ENCODE results near the gene DCLK1. TPM values are rescaled to one million over a fixed set of nuclear protein-coding genes. Genes with fewer than 3 reads are reported as not detected.

The DCLK1 gene
- total RNA-seq, 3 donors from 2014 or later (not counting 1 experiment from before 2014, with no cell fraction given) = not detected

DNA sequence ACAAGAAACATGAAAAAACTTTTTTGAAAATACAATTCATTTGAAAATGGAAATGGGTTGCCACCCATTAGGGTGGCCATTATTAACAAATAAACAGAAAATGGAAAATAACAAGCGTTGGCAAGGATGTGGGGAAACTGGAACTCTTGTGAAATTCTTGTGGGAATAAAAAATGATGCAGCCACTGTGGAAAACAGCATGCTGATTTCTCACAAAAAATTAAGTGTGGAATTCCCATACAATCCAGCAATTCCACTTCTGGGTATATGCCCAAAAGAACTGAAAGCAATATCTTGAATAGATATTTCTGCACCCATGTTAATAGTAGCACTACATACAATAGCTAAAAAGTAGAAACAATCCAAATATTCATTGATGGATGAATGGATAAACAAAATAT is 165.2 kb downstream of the DCLK1 start:
- H3K4me1 ChIP-seq (ENCODE audit: control insufficient read depth, insufficient read depth, low read length) = no peaks in the 10 kb centered on the region
- TF ChIP-seq, protein P1, sequence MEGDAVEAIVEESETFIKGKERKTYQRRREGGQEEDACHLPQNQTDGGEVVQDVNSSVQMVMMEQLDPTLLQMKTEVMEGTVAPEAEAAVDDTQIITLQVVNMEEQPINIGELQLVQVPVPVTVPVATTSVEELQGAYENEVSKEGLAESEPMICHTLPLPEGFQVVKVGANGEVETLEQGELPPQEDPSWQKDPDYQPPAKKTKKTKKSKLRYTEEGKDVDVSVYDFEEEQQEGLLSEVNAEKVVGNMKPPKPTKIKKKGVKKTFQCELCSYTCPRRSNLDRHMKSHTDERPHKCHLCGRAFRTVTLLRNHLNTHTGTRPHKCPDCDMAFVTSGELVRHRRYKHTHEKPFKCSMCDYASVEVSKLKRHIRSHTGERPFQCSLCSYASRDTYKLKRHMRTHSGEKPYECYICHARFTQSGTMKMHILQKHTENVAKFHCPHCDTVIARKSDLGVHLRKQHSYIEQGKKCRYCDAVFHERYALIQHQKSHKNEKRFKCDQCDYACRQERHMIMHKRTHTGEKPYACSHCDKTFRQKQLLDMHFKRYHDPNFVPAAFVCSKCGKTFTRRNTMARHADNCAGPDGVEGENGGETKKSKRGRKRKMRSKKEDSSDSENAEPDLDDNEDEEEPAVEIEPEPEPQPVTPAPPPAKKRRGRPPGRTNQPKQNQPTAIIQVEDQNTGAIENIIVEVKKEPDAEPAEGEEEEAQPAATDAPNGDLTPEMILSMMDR (IDR thresholded peaks at IDR 0.05) = no peak
- H3K9me3 ChIP-seq (ENCODE audit: control insufficient read depth, insufficient read depth, low read length) = no peaks in the 10 kb centered on the region
- H3K36me3 ChIP-seq (ENCODE audit: control insufficient read depth, insufficient read depth, low read length) = no peaks in the 10 kb centered on the region
- no peak for DNase-seq
- Mint-ChIP-seq H3K27ac (no peak overlapping the region), H3K4me3 (no peak overlapping the region), H3K4me1 (no peaks in the 10 kb centered on the region), H3K27me3 (ENCODE audit: low read depth in 2 of 2) (no peaks in the 10 kb centered on the region), H3K36me3 (peaks cover 7% of the 10 kb centered on the region), H3K9me3 (peaks cover 0 to 6% of the 10 kb centered on the region in 2 donors)
- no peak for ATAC-seq
- no peak overlapping the region for H3K4me3 ChIP-seq (ENCODE audit: low read length)
- intact Hi-C loops (cut with micrococcal nuclease) = no loop called here
- 75% methylated on average over 1 of the region's 1 CpG for WGBS (ENCODE audit: insufficient coverage)
- H3K27me3 ChIP-seq (ENCODE audit: control insufficient read depth, insufficient read depth, low read length) = no peaks in the 10 kb centered on the region
- H3K27ac ChIP-seq (ENCODE audit: low read length) = no peak overlapping the region

DNA sequence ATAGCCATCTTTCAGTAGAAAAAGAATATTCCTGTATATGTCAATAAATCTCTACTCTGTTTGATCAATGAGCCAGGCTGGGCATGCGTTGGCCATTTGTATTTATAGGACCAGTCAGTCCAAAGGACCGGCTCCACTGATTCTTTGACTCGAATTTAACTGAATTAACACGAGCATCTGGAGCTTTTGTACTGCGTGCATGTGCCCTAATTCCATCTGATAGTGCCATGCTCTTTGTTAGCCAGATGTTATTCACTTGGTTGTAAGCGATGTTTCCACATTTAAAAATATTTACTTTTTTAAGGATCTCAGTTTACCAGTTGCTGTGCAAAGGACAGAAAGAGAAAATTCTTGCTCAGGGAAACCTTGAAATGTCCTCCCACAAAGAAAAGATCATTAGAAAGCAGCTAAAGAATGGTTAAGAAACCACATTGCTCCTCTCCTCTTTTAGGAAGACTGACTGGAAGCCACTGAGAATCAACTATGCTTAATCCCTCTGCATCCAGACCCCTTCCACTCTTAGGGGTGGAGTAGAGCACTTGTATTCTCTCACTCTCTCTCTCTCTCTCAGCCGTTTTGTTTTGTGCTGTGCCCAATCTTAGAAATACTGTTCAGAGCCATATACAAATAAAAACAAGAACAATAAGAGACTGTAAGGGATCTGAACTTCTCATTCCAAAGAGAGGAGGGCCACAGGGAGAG is 165.8 kb downstream of the DCLK1 start:
- Mint-ChIP-seq H3K27me3 (ENCODE audit: low read depth in 2 of 2) (no peaks in the 10 kb centered on the region), H3K4me3 (no peak overlapping the region), H3K9me3 (peaks cover 0 to 6% of the 10 kb centered on the region in 2 donors), H3K36me3 (peaks cover 7% of the 10 kb centered on the region), H3K27ac (no peak overlapping the region), H3K4me1 (no peaks in the 10 kb centered on the region)
- whole genome bisulfite sequencing (ENCODE audit: insufficient coverage) = 87% methylated on average over 6 of the region's 7 CpGs
- intact Hi-C loops (cut with micrococcal nuclease) = no loop called here
- Histone ChIP-seq H3K27me3 (ENCODE audit: control insufficient read depth, insufficient read depth, low read length) (no peaks in the 10 kb centered on the region), H3K4me3 (ENCODE audit: low read length) (no peak overlapping the region), H3K27ac (ENCODE audit: low read length) (no peak overlapping the region), H3K4me1 (ENCODE audit: control insufficient read depth, insufficient read depth, low read length) (no peaks in the 10 kb centered on the region), H3K9me3 (ENCODE audit: control insufficient read depth, insufficient read depth, low read length) (no peaks in the 10 kb centered on the region), H3K36me3 (ENCODE audit: control insufficient read depth, insufficient read depth, low read length) (no peaks in the 10 kb centered on the region)
- DNase-seq (no peak), ATAC-seq (no peak)
- TF ChIP-seq, protein P1 (IDR thresholded peaks at IDR 0.05) = no peak

DNA sequence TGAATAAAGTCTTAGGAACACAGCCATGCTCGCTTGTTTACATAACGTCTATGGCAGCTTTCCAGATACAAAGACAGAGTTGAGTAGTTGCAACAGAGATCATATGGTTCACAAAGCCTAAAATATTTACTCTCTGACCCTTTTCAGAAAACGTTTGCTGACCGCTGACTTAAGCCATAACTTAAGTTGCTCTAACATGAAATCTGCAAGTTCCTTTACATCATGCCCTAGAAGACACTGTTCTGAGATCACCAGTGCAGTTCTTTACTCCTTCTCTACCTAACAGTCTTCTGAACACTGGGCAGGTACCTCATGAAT is 166.4 kb downstream of the DCLK1 start:
- Histone ChIP-seq H3K27ac (ENCODE audit: low read length) (no peak overlapping the region), H3K4me3 (ENCODE audit: low read length) (no peak overlapping the region), H3K9me3 (ENCODE audit: control insufficient read depth, insufficient read depth, low read length) (no peaks in the 10 kb centered on the region), H3K27me3 (ENCODE audit: control insufficient read depth, insufficient read depth, low read length) (no peaks in the 10 kb centered on the region), H3K36me3 (ENCODE audit: control insufficient read depth, insufficient read depth, low read length) (no peaks in the 10 kb centered on the region), H3K4me1 (ENCODE audit: control insufficient read depth, insufficient read depth, low read length) (no peaks in the 10 kb centered on the region)
- no peak for DNase-seq
- no peak overlapping the region for H3K27ac Mint-ChIP-seq
- 85% methylated on average over 4 of the region's 4 CpGs for WGBS (ENCODE audit: insufficient coverage)
- peaks cover 0 to 6% of the 10 kb centered on the region in 2 donors for H3K9me3 Mint-ChIP-seq
- no peak for ATAC-seq
- intact Hi-C loops (cut with micrococcal nuclease) = no loop called here
- H3K36me3 Mint-ChIP-seq = peaks cover 7% of the 10 kb centered on the region
- H3K4me3 Mint-ChIP-seq = no peak overlapping the region
- H3K4me1 Mint-ChIP-seq = no peaks in the 10 kb centered on the region
- no peaks in the 10 kb centered on the region for H3K27me3 Mint-ChIP-seq (ENCODE audit: low read depth in 2 of 2)
- TF ChIP-seq, protein P1 (IDR thresholded peaks at IDR 0.05) = no peak

All from natural killer cell (primary cell).